ENCODE results near the gene FHIP2A.
"Not testable (repeated sequence)": the region's sequence is repeated elsewhere in the genome, so short reads cannot be mapped to it uniquely, and the experiment has no call there.

Gene FHIP2A

GRCh38 chr10:114816308-114816707, 5.3 kb upstream of the FHIP2A start:
- no peak for DNase-seq

DNA sequence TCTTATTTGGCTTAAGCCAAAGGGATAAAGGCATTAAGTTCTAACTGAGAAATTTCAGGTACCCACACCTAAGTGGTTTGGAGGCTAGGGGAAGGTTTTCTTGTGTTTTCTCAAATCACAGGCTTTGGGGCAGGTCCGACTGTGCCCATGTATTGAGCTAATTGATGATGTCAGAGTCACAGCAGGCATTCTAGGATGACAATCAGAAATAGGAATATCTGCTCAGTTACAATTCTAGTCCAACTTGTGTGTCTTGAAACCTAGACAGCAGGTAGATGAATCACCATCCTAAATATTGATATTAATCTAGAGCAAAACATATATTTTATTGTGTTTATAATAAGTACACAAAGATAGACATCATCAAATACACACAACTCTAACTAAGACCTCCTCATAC, 2.3 kb upstream of the FHIP2A start:
- DNase-seq: no peak

GRCh38 chr10:114821915-114822443, 399 bp downstream of the FHIP2A start:
- DNase-seq: peak; percentile 56

DNA sequence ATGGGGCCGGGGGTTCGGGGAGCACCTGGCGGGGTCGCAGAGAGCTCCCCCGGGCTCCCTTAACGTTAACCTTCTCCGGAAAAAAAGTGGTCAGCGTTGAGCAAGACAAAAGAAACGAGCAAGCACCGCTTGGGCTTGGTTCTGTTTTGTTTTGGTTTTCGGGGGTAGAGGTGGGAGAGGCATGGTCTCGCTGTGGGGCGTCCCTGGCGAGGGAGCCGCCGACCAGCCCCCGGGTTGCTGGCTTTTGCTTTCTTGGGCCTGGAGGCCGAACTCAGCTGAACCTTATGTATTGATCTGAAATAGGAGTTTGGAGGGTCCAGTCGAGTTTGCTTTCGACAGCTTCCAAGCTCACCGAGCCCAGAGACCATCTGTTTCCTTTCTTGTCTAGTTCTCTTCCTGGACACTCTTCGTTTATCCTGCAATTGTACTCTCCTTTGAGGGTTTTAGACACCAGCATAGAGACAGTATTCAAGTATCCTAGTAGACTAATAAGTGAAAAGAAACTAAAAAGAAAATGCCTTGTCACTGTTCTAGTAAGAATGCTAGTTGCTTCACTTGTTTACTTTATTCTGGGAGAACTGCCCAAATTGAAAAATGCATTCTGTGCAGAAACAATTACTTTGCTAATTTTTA, 980 bp downstream of the FHIP2A start:
- DNase-seq: peak; percentile 43

GRCh38 chr10:114823077-114823463, 1.5 kb downstream of the FHIP2A start:
- peak; percentile 7 for DNase-seq

DNA sequence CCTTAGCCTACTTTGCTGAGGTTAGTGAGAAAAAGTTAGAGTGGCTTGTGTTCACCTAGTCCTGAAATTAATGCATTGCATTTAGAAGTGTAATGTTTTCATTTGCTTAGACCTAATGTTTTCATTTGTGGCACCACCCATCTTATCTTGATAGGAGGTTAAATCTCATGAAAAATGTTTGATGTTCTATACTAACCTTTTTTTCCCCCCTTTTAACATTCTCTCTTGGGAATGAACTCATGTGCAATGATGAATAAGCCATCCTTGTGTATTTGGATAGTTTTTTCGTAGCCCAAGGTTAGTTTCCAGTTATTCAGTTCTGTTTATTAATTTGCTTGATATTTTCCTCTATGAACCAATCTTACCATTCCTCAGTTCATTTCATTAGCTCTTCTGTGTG, 2.8 kb downstream of the FHIP2A start:
- DNase-seq: peak; percentile 58

- peak; percentile 94 for DNase-seq
Measured at GRCh38 chr10:114825513-114826253, 4.1 kb downstream of the FHIP2A start.

DNA sequence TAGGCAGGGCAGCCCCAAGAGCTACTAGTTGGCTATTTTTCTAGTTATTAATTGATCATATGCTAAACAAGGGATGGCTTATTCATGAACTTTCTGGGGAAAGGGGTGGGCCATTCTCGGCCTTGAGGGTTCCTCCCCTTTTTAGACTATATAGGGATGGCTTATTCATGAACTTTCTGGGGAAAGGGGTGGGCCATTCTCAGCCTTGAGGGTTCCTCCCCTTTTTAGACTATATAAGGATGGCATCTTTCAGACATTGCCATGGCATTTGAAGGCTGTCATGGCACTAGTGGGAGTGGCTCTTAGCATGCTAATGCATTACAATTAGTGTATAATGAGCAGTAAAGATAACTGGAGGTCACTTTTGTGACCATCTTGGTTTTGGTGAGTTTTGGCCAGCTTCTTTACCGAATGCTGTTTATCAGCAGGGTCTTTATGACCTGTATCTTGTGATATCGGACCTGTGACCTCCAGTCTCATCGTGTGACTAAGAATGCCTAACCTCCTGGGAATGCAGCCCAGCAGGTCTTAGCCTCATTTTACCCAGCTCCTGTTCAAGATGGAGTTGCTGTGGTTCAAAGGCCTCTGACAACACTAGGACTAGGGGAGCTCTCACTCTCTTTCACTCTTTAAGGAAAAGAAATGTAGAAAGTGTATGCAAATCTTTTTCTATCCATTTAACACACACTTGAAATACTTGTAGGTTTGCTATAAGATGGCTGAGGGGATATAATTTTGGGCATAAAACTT, 7.8 kb downstream of the FHIP2A start:
- no peak for DNase-seq

- DNase-seq: no peak
Measured at GRCh38 chr10:114831186-114831867, 9.7 kb downstream of the FHIP2A start.

- DNase-seq: no peak
Measured at GRCh38 chr10:114837690-114838089, 16.1 kb downstream of the FHIP2A start.

DNA sequence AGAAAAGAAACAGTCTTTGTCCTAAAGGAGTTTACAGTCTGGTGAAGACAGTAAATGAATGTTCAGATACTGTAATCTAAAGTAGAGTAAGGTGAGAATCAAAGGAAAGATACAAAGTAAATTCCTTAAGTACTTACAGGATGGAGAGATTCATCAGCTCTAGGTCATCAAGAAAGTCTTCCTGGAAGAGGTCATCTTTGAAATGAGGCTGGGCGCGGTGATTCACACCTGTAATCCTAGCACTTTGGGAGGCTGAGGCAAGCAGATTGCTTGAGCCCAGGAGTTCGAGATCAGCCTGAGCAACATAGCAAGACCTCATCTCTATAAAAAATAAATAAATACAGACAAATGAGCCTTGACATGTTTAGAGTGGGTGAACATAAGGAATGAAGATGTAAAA, 18.3 kb downstream of the FHIP2A start:
- DNase-seq: no peak

- DNase-seq: no peak
Measured at GRCh38 chr10:114845978-114846693, 24.6 kb downstream of the FHIP2A start.

DNA sequence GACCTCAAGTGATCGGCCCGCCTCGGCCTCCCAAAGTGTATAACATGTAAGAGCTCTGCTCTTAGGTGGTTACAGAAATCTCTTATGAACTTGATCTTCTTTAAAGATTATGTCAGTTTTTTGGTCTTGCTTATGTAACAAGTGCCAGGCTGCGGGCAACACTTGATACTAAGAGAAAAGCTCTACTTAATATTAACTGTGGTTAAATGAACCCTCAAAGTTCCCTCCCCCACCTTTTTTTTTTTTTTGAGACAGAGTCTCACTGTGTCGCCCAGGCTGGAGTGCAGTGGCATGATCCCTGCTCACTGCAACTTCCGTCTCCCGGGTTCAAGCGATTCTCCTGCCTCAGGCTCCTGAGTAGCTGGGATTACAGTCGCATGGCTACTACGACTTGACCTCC, 25.9 kb downstream of the FHIP2A start:
- not testable (repeated sequence) for DNase-seq

DNA sequence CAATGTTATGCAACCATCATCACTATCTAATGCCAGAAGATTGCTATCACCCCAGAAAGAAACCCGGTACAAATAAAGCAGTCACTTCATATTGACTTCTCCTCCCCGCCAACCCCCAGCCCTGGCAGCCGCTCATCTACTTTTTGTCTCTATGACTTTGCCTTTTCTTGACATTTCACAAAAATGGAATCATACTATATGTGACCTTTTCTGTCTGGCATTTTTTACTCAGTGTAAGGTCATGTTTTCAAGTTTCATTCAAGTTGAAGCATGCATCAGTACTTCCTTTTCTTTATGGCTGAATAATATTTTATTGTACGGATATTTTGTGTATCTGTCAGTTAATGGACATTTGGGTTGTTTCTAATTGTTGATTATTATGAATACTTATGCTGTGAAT, 28.1 kb downstream of the FHIP2A start:
- DNase-seq: no peak

GRCh38 chr10:114850126-114850525, 28.5 kb downstream of the FHIP2A start:
- no peak for DNase-seq

GRCh38 chr10:114851336-114851735, 29.8 kb downstream of the FHIP2A start:
- DNase-seq: no peak

DNA sequence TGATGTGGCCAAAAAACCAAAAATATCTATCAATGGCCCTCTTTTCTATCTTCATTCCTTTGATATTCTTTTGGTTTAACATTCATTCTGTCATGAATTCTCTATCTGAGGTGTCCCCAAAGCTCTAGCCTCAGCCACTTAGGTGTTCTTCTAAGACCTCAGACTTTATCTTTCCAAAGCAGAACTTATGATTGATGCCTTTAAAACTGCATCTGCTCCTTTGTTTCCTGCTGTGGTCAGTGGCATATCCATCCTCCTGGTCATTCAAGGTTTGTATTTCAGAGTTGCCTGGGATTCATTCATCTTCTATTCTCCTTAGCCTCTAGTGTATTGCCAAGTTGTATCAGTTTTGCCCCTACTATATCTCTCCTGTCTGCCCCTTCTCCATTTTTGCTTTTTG, 30.6 kb downstream of the FHIP2A start:
- no peak for DNase-seq

DNA sequence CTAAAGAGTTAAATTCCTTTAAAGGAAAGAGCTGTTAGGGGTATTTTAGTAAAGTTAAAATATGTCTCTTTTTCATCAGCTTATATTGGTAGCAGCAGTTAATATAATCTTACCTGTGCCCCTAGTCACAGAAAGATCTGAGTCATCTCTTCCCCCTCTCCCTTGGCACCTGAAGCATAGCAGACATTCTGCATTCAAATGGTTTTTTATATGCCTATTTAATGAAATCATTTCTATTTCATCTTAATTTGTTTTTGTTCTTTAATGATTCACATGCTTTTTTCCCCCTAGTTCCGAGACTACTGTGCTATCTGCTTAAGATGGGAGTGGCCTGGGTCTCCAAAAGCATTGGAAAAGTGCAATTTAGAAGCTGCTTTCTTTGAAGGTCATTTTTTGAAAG, 33.3 kb downstream of the FHIP2A start:
- DNase-seq: no peak

DNA sequence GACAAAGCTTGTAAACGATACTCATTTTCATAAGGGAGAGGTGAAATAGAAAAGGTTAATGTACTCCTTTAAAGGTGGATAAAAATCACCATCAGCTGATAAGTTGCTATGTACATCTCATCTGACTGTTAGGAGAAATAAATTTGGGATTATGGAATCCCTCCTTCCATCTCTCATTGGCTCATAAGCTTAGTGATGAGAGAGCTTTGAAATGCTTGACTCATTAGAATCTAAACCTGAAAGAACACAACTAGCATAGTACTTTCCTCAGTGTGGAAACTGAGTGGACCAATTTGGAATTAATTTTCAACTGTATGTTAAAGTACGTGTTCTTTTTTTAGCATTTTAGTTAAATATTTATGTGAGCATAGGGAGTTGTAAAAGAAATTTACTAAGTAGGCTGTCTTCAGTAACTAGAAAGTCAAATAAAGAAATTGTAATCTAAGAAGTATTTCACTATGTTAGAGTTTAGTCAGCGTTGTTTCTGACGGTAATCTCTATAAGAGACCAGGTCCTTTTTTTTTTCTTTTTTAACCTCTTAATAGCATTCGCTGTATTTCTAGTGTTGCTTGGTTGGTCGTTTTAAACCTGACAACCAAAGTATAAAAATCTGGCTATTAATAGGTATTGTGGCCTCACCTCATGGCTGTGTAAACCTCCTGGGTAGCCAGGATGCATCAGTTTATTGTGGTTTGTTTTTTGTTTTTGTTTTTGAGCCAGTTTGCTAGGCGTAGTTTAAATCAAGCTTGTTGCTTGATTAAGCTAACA, 34.4 kb downstream of the FHIP2A start:
- DNase-seq: peak; percentile 44

DNA sequence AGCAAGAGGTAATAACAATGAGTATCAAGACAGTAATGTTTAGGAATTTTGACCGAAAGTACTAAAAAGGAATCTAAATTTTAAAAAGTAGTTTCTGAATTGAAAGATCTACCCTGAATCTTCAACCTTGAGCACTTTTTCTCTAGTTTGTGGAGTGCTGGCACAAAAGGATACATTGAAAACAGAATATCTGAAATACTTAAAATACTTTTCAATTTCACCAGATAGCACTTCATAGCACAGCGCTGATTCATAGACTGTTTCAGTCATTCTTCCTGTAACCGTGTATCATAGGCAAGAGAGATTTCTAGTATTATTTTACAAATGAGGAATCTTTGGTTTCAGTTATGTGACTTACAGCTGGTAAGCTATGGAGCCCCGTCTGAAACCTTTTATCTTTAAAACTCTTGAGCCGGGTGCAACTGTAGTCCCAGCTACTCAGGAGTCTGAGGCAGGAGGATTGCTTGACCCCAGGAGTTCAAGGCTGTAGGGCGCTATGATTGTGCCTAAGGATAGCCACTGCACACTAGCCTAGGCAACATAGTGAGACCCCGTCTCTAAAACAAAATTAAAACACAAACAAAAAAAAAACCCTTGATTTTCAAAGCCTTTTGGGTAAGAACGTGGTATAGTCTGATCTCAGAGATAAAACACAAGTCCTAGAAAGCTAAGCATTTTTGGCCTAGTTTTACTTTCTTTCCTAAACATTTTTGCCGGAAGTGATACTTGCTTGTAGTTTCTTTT, 35.1 kb downstream of the FHIP2A start:
- peak; percentile 92 for DNase-seq

- not testable (repeated sequence) for DNase-seq
Measured at GRCh38 chr10:114857288-114857565, 35.6 kb downstream of the FHIP2A start.
